Heart right ventricle (tissue), 16 donors: ENCODE results near the gene EFCAB9. TPM values are rescaled to one million over a fixed set of nuclear protein-coding genes. Genes with fewer than 3 reads are reported as not detected.
A peak's percentile ranks its signal among the peaks of the same experiment; 100 is the strongest.

ENCODE experiments used
- ATAC-seq, 8 donors: fragments of 200-7000 bp; cut with Tn5 transposase; one replicate each; pipeline ENCODE4 v1.9.1; 2020; ENCODE audit warnings: mild to moderate bottlenecking in 8 of 8, moderate library complexity in 8 of 8, moderate number of reproducible peaks in 1 of 8
- DNase-seq, 2 donors: peaks; one replicate each; pipeline ENCODE4 v3.0.0-alpha.2; 2020
- H3K27ac ChIP-seq, 10 donors: fragments of 200-600 bp; sonication (generic) in 2 of 10; one replicate each; pipeline versions ENCODE4 v1.5.0 to v1.8.0; 2020 to 2022; ENCODE audit warnings: mild to moderate bottlenecking in 3 of 10
- H3K27me3 ChIP-seq, 7 donors: fragments of 200-600 bp; one replicate each; pipeline ENCODE4 v1.8.0; 2021 to 2022; ENCODE audit warnings: mild to moderate bottlenecking in 2 of 7
- H3K36me3 ChIP-seq, 9 donors: fragments of 200-600 bp; sonication (generic) in 1 of 9; one replicate each; pipeline versions ENCODE4 v1.5.0 to v1.8.0; 2020 to 2022; ENCODE audit warnings: mild to moderate bottlenecking in 2 of 9
- H3K4me1 ChIP-seq, 9 donors: fragments of 200-600 bp; sonication (generic) in 1 of 9; one replicate each; pipeline versions ENCODE4 v1.5.0 to v1.8.0; 2020 to 2022; ENCODE audit warnings: mild to moderate bottlenecking in 4 of 9
- H3K4me3 ChIP-seq, 10 donors: fragments of 200-600 bp; sonication (generic) in 2 of 10; one replicate each; pipeline versions ENCODE4 v1.5.0 to v1.8.0; 2020 to 2022; ENCODE audit warnings: mild to moderate bottlenecking in 7 of 10, moderate library complexity in 2 of 10
- H3K9me3 ChIP-seq, 11 donors: fragments of 200-600 bp in 10 of 11; sonication (generic) in 2 of 11; one replicate each; pipeline versions ENCODE4 v1.5.0 to v1.8.0; 2013 to 2022; ENCODE audit warnings: mild to moderate bottlenecking in 2 of 11, control low read depth in 1 of 11, moderate library complexity in 1 of 11
- CTCF ChIP-seq, 9 donors: fragments of 200-600 bp; sonication (generic) in 2 of 9; IDR thresholded peaks; one replicate each; pipeline versions ENCODE4 v1.5.0 to v1.8.0; 2021 to 2022; ENCODE audit warnings: antibody characterized with exemption in 9 of 9, mild to moderate bottlenecking in 5 of 9, moderate library complexity in 1 of 9
- WGBS, 2 donors: extraction: QIAGEN DNeasy Blood & Tissue Kit; methylation state at CpG; one replicate each; pipeline ENCODE4 v1.1.7; 2013; ENCODE audit warnings: inconsistent platforms in 1 of 2; 5-methylcytosine and 5-hydroxymethylcytosine counted together
- intact Hi-C, 10 donors: fragments of 100-400 bp; cut with DNase I; formaldehyde crosslinking; loops; one replicate each; pipeline versions ENCODE4 v1.11.1 to v1.14.2; 2022
- polyA plus RNA-seq, 2 donors: library from polyadenylated mRNA; stranded (reverse); fragments of 200-250 nt; gene quantifications; one replicate each; pipeline ENCODE4 v1.2.3, GENCODE V29; 2013
- total RNA-seq, 10 donors: library from RNA; stranded (reverse); fragmentation: NEBNext Ultra II Directional in 3 of 10; extraction: Animal tissue kit (Norgen Biotek cat#: 25700) in 3 of 10; gene quantifications; one replicate each; pipeline versions ENCODE4 v1.2.1 to v1.2.4, GENCODE V29; 2021 to 2023
- donor health status: Arrhythmogenic right ventricular cardiomyopathy.
- donor health status: ischemic (EF 13 %, LVEDD 7.1; RV severe dilation, severe dysfunction).
- donor health status: healthy with polysubstance abuse.
- donor health status: DM: no; HTN: yes; CAD: no.
- donor health status: DM: no; HTN: no; CAD: no.
- donor health status: ischemic (EF 25% LVEDD 6.9; RV normal size, moderate dysfunction).
- donor health status: ischemic (EF 25% LVEDD 5.7; RV mildly dilated, moderate dysfunction).
- donor health status: healthy.
- donor health status: DM: yes; HTN: yes; CAD: no.
- donor health status: Ischemic cardiomyopathy.
- donor health status: ischemic (EF 35%, LVEDD 5.7; RV mildly dilated, moderate dysfunction).
- donor health status: nonischemic (EF 11% LVEDD 7.7; RV severe dilation, severe dysfunction).
- donor health status: DM: yes; HTN: yes; CAD: no.
- donor health status: PGD.
- donor health status: ischemic (EF 29% LVEDD 5.4; RV normal size, mild dysfunction).
- donor health status: nonischemic (EF 23%, LVEDD 6.1; RV moderate dilation, normal function).

EFCAB9 gene
- total and polyA plus RNA-seq, 12 donors: not detected

DNA sequence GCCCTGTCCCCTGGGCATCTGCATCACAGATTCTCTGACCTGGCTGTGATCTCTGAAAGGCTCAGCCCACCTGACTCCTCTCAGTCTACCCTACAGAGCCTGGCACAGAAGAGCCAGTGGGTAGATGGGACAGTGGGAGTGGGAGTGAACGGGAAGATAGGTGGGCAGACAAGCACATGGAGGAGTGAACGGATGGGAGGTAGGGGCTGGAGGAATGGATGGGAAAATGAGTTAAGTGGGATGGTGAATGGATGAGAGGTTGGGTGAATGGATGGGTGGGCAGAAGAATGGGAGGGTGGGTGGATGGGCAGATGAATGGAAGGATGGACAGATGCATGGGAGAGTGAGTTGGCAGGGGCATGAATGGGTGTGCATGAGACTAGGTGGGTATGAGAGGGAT is 24.8 kb upstream of the EFCAB9 start:
- no peak for TF ChIP-seq CTCF (IDR thresholded peaks at IDR 0.05)
- DNase-seq (no peak), ATAC-seq (no peak)
- Histone ChIP-seq H3K4me3 (no peak overlapping the region), H3K4me1 (peaks cover 25 to 84% (median 62%) of the 10 kb centered on the region in 9 donors), H3K27ac (peak overlapping the region in 3 of 10 donors; percentile 24 to 84 (median 57)), H3K9me3 (no peaks in the 10 kb centered on the region), H3K27me3 (no peaks in the 10 kb centered on the region), H3K36me3 (peaks cover 0 to 44% (median 0%) of the 10 kb centered on the region in 9 donors)
- WGBS, 2 donors: 93 to 98% methylated on average over 2 of the region's 2 CpGs
- intact Hi-C loops: no loop called here

DNA sequence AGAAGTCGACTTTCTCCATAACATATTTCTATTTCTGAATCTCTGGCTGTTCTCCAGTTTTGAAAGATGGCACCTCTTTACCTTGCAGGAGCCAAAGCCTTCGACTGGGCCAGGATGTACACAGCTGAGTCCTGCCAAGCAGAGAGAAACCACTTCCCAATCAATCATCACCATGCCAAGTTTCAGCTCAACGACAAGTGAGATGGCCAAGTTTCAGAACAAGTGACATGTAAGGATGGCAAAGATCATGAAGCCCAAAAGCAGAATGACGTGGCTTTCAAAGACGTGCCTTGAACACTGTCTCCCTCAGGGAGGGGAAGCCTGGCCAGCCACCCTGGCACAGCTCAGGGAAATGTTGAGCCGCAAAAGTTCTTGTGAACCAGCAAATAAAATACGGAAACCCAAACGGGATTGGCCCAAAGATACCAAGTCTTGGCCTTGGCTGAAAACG is 23.7 kb upstream of the EFCAB9 start:
- Histone ChIP-seq H3K4me1 (peaks cover 20 to 84% (median 62%) of the 10 kb centered on the region in 9 donors), H3K27ac (peak overlapping the region in 9 of 10 donors; percentile 13 to 84 (median 52)), H3K4me3 (no peak overlapping the region), H3K9me3 (no peaks in the 10 kb centered on the region), H3K36me3 (peaks cover 0 to 40% (median 0%) of the 10 kb centered on the region in 9 donors), H3K27me3 (no peaks in the 10 kb centered on the region)
- ATAC-seq (peak; percentile 22 to 82 (median 60)), DNase-seq (peak; percentile 23 to 45)
- intact Hi-C loops: no loop called here
- TF ChIP-seq CTCF (IDR thresholded peaks at IDR 0.05): no peak
- WGBS, 2 donors: 33 to 45% methylated on average over 9 of the region's 9 CpGs

- H3K27ac ChIP-seq: peak overlapping the region in 2 of 10 donors; percentile 39 to 84
- H3K4me1 ChIP-seq: peaks cover 18 to 89% (median 66%) of the 10 kb centered on the region in 9 donors
- TF ChIP-seq CTCF (IDR thresholded peaks at IDR 0.05): no peak
- H3K27me3 ChIP-seq: no peaks in the 10 kb centered on the region
- WGBS, 2 donors: 87 to 94% methylated on average over 8 of the region's 8 CpGs
- intact Hi-C loops: no loop called here
- no peak overlapping the region for H3K4me3 ChIP-seq
- no peak for DNase-seq
- peaks cover 0 to 37% (median 0%) of the 10 kb centered on the region in 9 donors for H3K36me3 ChIP-seq
- no peak for ATAC-seq
- no peaks in the 10 kb centered on the region for H3K9me3 ChIP-seq
These were observed 22.9 kb upstream of the EFCAB9 start for GRCh38 chr5:172171118-172171517.

GRCh38 chr5:172172912-172173563 is 20.9 kb upstream of the EFCAB9 start:
- Histone ChIP-seq H3K4me3 (no peak overlapping the region), H3K9me3 (no peaks in the 10 kb centered on the region), H3K27ac (peak overlapping the region in 9 of 10 donors; percentile 32 to 93 (median 69)), H3K4me1 (peaks cover 18 to 100% (median 60%) of the 10 kb centered on the region in 9 donors), H3K27me3 (no peaks in the 10 kb centered on the region), H3K36me3 (peaks cover 0 to 28% (median 0%) of the 10 kb centered on the region in 9 donors)
- intact Hi-C loops: no loop called here
- ATAC-seq (peak; percentile 53 to 79 (median 62)), DNase-seq (peak; percentile 56 to 61)
- no peak for TF ChIP-seq CTCF (IDR thresholded peaks at IDR 0.05)
- WGBS, 2 donors: 69 to 78% methylated on average over 12 of the region's 12 CpGs
